HG02885 (cell line): ENCODE measurements around the gene C1orf94.

Experiments
- ATAC-seq: cut with Tn5 transposase; IDR thresholded peaks from one replicate; pipeline ENCODE4 v1.9.1; 2021; ENCODE audit warnings: mild to moderate bottlenecking; ENCODE audit not compliant: unreplicated experiment, poor library complexity

The C1orf94 gene

GRCh38 chr1:34176830-34177603, at the start of gene C1orf94:
TSS of gene C1orf94 (plus strand) at chr1:34176907. CDS start at chr1:34177790, 883 bp downstream.
- ATAC-seq: no peak

- no peak for ATAC-seq
These were observed 49.4 kb upstream of the C1orf94 start for GRCh38 chr1:34127006-34128000.

- no peak for ATAC-seq
These were observed 48.4 kb upstream of the C1orf94 start for GRCh38 chr1:34128186-34128889.

- no peak for ATAC-seq
These were observed 47.1 kb upstream of the C1orf94 start for GRCh38 chr1:34129630-34130029.

GRCh38 chr1:34130306-34130705, 46.4 kb upstream of the C1orf94 start:
- no peak for ATAC-seq

- no peak for ATAC-seq
These were observed 45.1 kb upstream of the C1orf94 start for GRCh38 chr1:34131396-34132160.

GRCh38 chr1:34132161-34132420, 44.6 kb upstream of the C1orf94 start:
- no peak for ATAC-seq

GRCh38 chr1:34137411-34137810, 39.3 kb upstream of the C1orf94 start:
- ATAC-seq: no peak

- no peak for ATAC-seq
These were observed 36.6 kb upstream of the C1orf94 start for GRCh38 chr1:34140011-34140676.

- ATAC-seq: no peak
These were observed 32.7 kb upstream of the C1orf94 start for GRCh38 chr1:34143975-34144374.

GRCh38 chr1:34144766-34145165, 31.9 kb upstream of the C1orf94 start:
- no peak for ATAC-seq

GRCh38 chr1:34147301-34147700, 29.4 kb upstream of the C1orf94 start:
- no peak for ATAC-seq

- no peak for ATAC-seq
These were observed 27.2 kb upstream of the C1orf94 start for GRCh38 chr1:34149501-34149900.

- no peak for ATAC-seq
These were observed 23.5 kb upstream of the C1orf94 start for GRCh38 chr1:34153246-34153645.

- ATAC-seq: no peak
These were observed 20.8 kb upstream of the C1orf94 start for GRCh38 chr1:34155860-34156259.

GRCh38 chr1:34156739-34157138, 20.0 kb upstream of the C1orf94 start:
- no peak for ATAC-seq

- peak; percentile 66 for ATAC-seq
These were observed 13.6 kb upstream of the C1orf94 start for GRCh38 chr1:34162852-34163766.
